HEK293 (cell line): Measurements from ENCODE around the gene RYR2.

ENCODE experiments used
- YY1 ChIP-seq: fragments of 450-650 bp; formaldehyde crosslinking; IDR thresholded peaks from 2 replicates; pipeline ENCODE4 v1.5.1; 2018; ENCODE audit warnings: missing biosample characterization, missing genetic modification characterization
- ZNF146 ChIP-seq: fragments of 450-650 bp; formaldehyde crosslinking; IDR thresholded peaks from 2 replicates; pipeline ENCODE4 v1.5.1; 2016; ENCODE audit warnings: missing biosample characterization, missing genetic modification characterization
- ZNF777 ChIP-seq: fragments of 450-650 bp; formaldehyde crosslinking; IDR thresholded peaks from 2 replicates; pipeline ENCODE4 v1.5.1; 2017; ENCODE audit warnings: missing biosample characterization, missing genetic modification characterization, borderline replicate concordance
- TF ChIP-seq, protein P1 (sequence below): fragments of 450-650 bp; formaldehyde crosslinking; IDR thresholded peaks from 2 replicates; pipeline ENCODE4 v1.5.1; 2016; ENCODE audit warnings: missing biosample characterization, missing genetic modification characterization
- TF ChIP-seq, protein P2 (sequence below): fragments of 450-650 bp; formaldehyde crosslinking; IDR thresholded peaks from 2 replicates; pipeline ENCODE4 v1.5.1; 2016; ENCODE audit warnings: missing biosample characterization, missing genetic modification characterization, low read depth
- TF ChIP-seq, protein P3 (sequence below): fragments of 450-650 bp; formaldehyde crosslinking; IDR thresholded peaks from 2 replicates; pipeline ENCODE4 v1.5.1; 2016; ENCODE audit warnings: missing biosample characterization, missing genetic modification characterization

GRCh38 chr1:237687804-237688203, 645.8 kb downstream of the RYR2 start:
- TF ChIP-seq YY1 (tag by site-specific recombination) (no peak), ZNF146 (no peak), ZNF777 (tag by site-specific recombination) (no peak)
- TF ChIP-seq, protein P1, sequence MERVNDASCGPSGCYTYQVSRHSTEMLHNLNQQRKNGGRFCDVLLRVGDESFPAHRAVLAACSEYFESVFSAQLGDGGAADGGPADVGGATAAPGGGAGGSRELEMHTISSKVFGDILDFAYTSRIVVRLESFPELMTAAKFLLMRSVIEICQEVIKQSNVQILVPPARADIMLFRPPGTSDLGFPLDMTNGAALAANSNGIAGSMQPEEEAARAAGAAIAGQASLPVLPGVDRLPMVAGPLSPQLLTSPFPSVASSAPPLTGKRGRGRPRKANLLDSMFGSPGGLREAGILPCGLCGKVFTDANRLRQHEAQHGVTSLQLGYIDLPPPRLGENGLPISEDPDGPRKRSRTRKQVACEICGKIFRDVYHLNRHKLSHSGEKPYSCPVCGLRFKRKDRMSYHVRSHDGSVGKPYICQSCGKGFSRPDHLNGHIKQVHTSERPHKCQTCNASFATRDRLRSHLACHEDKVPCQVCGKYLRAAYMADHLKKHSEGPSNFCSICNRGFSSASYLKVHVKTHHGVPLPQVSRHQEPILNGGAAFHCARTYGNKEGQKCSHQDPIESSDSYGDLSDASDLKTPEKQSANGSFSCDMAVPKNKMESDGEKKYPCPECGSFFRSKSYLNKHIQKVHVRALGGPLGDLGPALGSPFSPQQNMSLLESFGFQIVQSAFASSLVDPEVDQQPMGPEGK (tag by site-specific recombination), result no peak
- TF ChIP-seq, protein P2, sequence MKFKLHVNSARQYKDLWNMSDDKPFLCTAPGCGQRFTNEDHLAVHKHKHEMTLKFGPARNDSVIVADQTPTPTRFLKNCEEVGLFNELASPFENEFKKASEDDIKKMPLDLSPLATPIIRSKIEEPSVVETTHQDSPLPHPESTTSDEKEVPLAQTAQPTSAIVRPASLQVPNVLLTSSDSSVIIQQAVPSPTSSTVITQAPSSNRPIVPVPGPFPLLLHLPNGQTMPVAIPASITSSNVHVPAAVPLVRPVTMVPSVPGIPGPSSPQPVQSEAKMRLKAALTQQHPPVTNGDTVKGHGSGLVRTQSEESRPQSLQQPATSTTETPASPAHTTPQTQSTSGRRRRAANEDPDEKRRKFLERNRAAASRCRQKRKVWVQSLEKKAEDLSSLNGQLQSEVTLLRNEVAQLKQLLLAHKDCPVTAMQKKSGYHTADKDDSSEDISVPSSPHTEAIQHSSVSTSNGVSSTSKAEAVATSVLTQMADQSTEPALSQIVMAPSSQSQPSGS (tag by site-specific recombination), result no peak
- TF ChIP-seq, protein P3, sequence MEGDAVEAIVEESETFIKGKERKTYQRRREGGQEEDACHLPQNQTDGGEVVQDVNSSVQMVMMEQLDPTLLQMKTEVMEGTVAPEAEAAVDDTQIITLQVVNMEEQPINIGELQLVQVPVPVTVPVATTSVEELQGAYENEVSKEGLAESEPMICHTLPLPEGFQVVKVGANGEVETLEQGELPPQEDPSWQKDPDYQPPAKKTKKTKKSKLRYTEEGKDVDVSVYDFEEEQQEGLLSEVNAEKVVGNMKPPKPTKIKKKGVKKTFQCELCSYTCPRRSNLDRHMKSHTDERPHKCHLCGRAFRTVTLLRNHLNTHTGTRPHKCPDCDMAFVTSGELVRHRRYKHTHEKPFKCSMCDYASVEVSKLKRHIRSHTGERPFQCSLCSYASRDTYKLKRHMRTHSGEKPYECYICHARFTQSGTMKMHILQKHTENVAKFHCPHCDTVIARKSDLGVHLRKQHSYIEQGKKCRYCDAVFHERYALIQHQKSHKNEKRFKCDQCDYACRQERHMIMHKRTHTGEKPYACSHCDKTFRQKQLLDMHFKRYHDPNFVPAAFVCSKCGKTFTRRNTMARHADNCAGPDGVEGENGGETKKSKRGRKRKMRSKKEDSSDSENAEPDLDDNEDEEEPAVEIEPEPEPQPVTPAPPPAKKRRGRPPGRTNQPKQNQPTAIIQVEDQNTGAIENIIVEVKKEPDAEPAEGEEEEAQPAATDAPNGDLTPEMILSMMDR (tag by site-specific recombination), result no peak
